Fibroblast of villous mesenchyme (primary cell): ENCODE measurements around the gene CBX7. TPM values are rescaled to one million over a fixed set of nuclear protein-coding genes. Genes with fewer than 3 reads are reported as not detected.

Experiments
- DNase-seq: peaks from one replicate; pipeline ENCODE4 v3.0.0-alpha.2; 2010; ENCODE audit warnings: low read depth
- H3K4me3 ChIP-seq: 2 replicates; pipeline ENCODE4 v1.5.1; 2011; ENCODE audit warnings: low read depth, mild to moderate bottlenecking, low read length
- small RNA-seq: library from RNA; depleted of rRNA; stranded (forward); fragments of <200 nt; gene quantifications from one replicate; pipeline ENCODE3, GENCODE V24; 2012
- total RNA-seq: library from RNA; depleted of rRNA; stranded (reverse); fragments of >200 nt; gene quantifications from 2 replicates; pipeline ENCODE4 v1.2.3, GENCODE V29; 2012
- TF ChIP-seq, protein P1 (sequence below): IDR thresholded peaks from 2 replicates; pipeline ENCODE4 v1.5.1; 2012; ENCODE audit warnings: low read depth, mild to moderate bottlenecking, low read length; ENCODE audit not compliant: insufficient read depth

Gene CBX7
- total RNA-seq, 1 donor: 5.2 TPM

DNA sequence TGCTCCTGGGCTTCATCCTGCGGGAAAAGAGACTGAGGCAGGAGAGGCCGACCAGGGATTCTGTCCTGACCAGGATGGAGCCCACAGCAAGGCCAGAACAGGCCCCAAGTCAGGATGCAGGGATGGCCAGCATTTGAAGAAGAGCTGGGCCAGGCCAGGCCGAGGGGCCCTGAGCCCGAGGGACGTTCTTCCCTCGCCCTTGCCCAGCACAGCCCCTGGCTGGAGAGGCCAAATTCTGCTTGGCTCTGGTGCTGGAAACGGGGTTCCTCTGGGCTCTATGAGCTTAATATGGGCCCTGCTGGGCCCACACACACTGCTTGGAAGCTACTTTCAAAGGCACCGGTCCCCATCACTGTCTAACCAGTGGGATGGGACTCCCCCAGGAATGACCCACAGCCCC is 67.8 kb downstream of the CBX7 start:
- TF ChIP-seq, protein P1, sequence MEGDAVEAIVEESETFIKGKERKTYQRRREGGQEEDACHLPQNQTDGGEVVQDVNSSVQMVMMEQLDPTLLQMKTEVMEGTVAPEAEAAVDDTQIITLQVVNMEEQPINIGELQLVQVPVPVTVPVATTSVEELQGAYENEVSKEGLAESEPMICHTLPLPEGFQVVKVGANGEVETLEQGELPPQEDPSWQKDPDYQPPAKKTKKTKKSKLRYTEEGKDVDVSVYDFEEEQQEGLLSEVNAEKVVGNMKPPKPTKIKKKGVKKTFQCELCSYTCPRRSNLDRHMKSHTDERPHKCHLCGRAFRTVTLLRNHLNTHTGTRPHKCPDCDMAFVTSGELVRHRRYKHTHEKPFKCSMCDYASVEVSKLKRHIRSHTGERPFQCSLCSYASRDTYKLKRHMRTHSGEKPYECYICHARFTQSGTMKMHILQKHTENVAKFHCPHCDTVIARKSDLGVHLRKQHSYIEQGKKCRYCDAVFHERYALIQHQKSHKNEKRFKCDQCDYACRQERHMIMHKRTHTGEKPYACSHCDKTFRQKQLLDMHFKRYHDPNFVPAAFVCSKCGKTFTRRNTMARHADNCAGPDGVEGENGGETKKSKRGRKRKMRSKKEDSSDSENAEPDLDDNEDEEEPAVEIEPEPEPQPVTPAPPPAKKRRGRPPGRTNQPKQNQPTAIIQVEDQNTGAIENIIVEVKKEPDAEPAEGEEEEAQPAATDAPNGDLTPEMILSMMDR: no peak
- no peak overlapping the region for H3K4me3 ChIP-seq
- no peak for DNase-seq

DNA sequence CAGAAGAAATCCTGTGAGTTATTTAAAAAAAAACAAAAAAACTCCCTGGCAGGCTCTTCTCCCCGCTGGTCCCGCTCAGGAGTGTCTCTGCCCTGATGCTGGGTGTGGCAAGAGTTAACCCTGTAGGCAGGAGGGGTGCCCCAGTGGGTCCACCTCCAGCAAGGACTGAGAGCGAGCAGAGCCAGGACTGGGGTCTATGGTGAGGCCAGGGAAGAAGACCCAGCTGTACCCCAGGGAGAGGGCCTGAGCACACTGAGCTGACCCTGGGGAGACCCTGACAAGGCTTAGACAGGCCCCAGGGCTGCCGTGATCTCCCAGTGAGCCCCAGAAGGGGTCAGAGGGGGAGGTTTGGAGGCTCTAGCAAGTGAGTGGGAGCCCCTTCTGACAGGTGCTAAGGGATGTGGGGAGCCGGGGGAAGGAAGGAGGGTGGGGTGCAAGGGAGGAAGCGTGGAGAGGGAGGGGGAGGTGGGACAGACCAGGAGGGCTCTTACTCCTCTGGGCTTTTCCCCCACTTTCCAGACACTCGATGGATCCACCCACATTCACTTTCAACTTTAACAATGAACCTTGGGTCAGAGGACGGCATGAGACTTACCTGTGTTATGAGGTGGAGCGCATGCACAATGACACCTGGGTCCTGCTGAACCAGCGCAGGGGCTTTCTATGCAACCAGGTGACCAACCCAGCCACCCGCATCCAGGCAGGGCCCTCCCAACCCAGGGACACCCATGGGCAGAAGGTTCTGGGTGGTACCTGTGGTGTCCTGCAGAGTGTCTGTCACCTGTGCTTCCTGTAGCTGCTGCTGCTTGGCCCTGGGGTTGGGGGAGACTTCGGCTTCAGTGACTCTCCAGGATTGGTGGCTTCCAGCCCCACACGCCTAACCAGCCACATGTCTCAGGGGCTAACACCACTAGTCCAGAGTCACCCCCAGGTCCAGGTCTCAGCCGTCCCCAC is 69.0 kb downstream of the CBX7 start:
- DNase-seq: no peak
- no peak overlapping the region for H3K4me3 ChIP-seq
- TF ChIP-seq, protein P1: no peak

DNA sequence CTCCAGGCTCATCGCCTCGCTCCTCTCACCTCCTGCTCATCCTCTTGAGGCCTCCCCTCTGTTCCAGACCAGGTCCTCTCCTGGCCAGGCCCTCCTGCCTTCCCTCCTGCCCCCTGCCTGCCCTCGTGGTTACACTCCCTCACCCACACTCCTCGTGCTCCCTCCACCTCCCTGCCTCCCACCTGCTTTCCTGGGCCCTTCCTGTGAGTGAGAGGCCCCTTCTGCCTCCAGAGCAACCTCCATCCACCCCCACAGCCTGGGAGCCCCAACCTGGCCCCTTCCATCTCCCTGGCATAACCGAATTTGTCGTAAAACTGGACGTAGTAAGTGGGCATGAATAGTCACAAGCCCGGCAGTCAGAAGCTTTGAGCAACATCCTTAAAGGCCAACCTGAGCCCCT is 70.9 kb downstream of the CBX7 start:
- DNase-seq: no peak
- TF ChIP-seq, protein P1: no peak
- no peak overlapping the region for H3K4me3 ChIP-seq

DNA sequence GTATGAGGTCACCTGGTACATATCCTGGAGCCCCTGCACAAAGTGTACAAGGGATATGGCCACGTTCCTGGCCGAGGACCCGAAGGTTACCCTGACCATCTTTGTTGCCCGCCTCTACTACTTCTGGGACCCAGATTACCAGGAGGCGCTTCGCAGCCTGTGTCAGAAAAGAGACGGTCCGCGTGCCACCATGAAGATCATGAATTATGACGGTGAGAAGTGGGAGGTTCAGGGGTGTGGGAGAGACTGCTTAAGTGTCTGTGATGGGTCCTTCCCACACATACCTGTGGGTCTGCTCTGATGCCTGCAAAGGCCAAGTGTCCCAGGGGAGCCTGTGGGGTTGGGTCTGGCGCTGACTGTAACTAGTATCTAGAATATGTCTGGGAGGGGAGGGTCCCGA is 71.5 kb downstream of the CBX7 start:
- DNase-seq: no peak
- no peak overlapping the region for H3K4me3 ChIP-seq
- TF ChIP-seq, protein P1: no peak

Small RNAs within 50 kb of the gene (small RNA-seq; reads per million reads assigned to genes)
- gene COX5BP7: not detected

Other genes starting within 250 kb of the CBX7 start
- not detected in 2 replicates for gene APOBEC3A, start 195.1 kb downstream of the CBX7 start, total RNA-seq
- gene APOBEC3B, start 170.3 kb downstream of the CBX7 start, total RNA-seq: 2.2 and 3.2 TPM in 2 replicates
- gene APOBEC3C, start 138.4 kb downstream of the CBX7 start, total RNA-seq: 11.9 and 16.4 TPM in 2 replicates
- gene APOBEC3D, start 131.6 kb downstream of the CBX7 start, total RNA-seq: 2.9 and 4.3 TPM in 2 replicates
- gene APOBEC3F, start 111.8 kb downstream of the CBX7 start, total RNA-seq: 4.8 and 5.6 TPM in 2 replicates
- 11.6 and 12.1 TPM in 2 replicates for gene APOBEC3G, start 75.4 kb downstream of the CBX7 start, total RNA-seq
- gene APOBEC3H, start 55.4 kb downstream of the CBX7 start, total RNA-seq: not detected in 2 replicates
- gene PDGFB, start 92.3 kb upstream of the CBX7 start, total RNA-seq: 7.7 and 11.7 TPM in 2 replicates
- gene RPL3, start 166.9 kb upstream of the CBX7 start, total RNA-seq: 1,795 and 1,805 TPM in 2 replicates
- gene SYNGR1, start 197.3 kb upstream of the CBX7 start, total RNA-seq: 8.6 and 12.2 TPM in 2 replicates
- 11.6 and 13.4 TPM in 2 replicates for gene TAB1, start 247.1 kb upstream of the CBX7 start, total RNA-seq